Epithelial cell of proximal tubule (primary cell): ENCODE measurements around the gene SLC45A1. TPM values are rescaled to one million over a fixed set of nuclear protein-coding genes. Genes with fewer than 3 reads are reported as not detected.

Source experiments
- DNase-seq: peaks from one replicate; pipeline ENCODE4 v3.0.0-alpha.2; 2011; ENCODE audit warnings: low read depth
- H3K4me3 ChIP-seq: 2 replicates; pipeline ENCODE4 v1.5.1; 2011; ENCODE audit warnings: low read depth, mild to moderate bottlenecking, low read length
- total RNA-seq: library from RNA; depleted of rRNA; stranded (reverse); fragments of >200 nt; gene quantifications from 2 replicates; pipeline ENCODE4 v1.2.3, GENCODE V29; 2015
- TF ChIP-seq, protein P1 (sequence below): conservative IDR thresholded peaks from 2 replicates; pipeline ENCODE4 v1.5.1; 2012; ENCODE audit warnings: low read depth, mild to moderate bottlenecking, low read length

SLC45A1 gene
- total RNA-seq, 1 donor from 2014 or later: 0.63 TPM

DNA sequence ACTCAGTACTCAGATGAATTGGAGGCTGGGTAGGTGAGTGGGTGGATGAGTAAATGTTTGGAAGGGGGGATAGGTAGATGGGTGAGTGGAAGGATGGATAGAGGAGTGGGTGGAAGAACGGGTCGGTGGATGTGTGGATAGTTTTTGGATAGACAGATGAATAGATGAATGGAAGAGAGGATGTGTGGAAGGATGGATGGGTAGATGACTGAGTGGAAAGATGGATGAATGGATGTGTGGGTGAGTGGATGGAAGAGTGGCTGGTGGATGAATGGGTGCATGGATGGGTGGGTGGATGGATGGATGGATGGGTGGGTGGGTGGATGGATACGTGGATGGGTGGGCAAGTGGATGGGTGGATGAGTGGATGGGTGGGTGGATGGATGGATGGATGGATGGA lies 3.7 kb downstream of the SLC45A1 start:
- TF ChIP-seq, protein P1, sequence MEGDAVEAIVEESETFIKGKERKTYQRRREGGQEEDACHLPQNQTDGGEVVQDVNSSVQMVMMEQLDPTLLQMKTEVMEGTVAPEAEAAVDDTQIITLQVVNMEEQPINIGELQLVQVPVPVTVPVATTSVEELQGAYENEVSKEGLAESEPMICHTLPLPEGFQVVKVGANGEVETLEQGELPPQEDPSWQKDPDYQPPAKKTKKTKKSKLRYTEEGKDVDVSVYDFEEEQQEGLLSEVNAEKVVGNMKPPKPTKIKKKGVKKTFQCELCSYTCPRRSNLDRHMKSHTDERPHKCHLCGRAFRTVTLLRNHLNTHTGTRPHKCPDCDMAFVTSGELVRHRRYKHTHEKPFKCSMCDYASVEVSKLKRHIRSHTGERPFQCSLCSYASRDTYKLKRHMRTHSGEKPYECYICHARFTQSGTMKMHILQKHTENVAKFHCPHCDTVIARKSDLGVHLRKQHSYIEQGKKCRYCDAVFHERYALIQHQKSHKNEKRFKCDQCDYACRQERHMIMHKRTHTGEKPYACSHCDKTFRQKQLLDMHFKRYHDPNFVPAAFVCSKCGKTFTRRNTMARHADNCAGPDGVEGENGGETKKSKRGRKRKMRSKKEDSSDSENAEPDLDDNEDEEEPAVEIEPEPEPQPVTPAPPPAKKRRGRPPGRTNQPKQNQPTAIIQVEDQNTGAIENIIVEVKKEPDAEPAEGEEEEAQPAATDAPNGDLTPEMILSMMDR: no peak
- no peak for DNase-seq
- H3K4me3 ChIP-seq: no peak overlapping the region

DNA sequence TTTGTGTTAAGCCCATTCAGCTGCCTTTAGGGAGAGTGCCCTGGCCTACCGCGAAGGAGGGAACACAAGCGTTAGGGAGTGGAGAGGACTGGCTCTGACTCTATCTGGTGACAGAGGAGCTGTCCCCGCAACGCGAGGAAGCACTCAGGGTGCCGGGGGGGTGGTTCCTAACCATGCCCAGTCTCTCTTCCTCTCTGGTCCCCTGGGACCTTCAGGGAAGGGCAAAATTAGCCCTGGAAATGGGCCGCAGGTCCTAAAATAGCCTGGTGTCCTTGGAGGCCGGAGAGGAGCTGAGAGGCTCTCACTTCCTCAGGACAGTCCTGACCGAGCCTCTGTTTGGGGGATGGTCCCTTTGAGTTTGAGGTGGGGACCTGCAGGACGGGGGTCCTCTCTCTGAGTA lies 5.8 kb downstream of the SLC45A1 start:
- DNase-seq: no peak
- TF ChIP-seq, protein P1: no peak
- H3K4me3 ChIP-seq: no peak overlapping the region

DNA sequence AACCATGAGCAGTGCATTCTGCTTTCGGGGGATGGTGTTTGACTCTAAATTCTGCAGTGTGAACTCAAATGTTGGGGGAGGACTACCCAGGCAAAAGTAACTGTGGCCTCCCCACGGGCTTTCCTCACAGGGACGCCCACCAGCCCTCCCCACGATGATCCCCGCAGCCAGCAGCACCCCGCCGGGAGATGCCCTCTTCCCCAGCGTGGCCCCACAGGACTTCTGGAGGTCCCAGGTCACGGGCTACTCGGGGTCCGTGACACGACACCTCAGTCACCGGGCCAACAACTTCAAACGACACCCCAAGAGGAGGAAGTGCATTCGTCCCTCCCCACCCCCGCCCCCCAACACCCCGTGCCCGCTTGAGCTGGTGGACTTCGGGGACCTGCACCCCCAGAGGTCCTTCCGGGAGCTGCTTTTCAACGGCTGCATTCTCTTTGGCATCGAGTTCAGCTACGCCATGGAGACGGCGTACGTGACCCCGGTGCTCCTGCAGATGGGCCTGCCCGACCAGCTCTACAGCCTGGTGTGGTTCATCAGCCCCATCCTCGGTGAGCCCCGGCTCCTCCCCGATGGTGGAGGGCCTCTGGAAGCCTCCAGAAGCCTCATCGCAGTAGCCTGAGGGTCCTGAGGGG lies 6.4 kb downstream of the SLC45A1 start:
- H3K4me3 ChIP-seq: no peak overlapping the region
- TF ChIP-seq, protein P1: no peak
- DNase-seq: no peak

DNA sequence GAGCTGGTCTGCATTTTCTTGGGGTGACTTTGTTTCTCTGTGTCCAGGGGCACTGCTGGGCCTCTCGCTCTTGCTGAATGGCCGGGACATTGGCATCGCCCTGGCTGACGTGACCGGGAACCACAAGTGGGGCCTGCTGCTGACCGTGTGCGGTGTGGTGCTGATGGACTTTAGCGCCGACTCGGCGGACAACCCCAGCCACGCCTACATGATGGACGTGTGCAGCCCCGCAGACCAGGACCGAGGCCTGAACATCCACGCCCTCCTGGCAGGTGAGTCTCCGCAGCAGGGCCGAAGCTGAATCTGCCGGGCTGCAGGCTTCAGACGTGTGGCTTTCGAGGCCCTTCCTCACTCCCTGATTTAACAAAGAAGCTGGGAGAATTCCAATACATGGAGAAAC lies 7.9 kb downstream of the SLC45A1 start:
- H3K4me3 ChIP-seq: no peak overlapping the region
- TF ChIP-seq, protein P1: no peak
- DNase-seq: no peak

DNA sequence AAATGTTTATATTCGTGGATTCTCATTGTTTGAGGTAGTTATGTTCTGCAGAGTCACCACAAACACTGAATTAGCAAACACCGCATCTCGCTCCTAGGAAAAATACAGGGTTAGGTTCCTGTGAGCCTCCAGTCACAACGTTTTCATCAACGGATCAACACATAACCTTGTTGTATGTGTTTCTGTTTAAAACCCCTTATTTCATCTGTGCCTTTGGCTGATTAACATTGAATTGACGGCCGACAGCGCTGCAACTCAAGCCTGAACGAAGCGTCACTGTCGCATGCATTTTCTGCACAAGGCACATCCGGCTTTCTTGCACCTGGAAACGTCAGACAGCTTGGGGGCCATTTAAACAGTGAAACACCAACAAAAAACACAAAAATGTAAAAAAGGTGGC lies 8.4 kb downstream of the SLC45A1 start:
- TF ChIP-seq, protein P1: no peak
- H3K4me3 ChIP-seq: no peak overlapping the region
- DNase-seq: no peak

DNA sequence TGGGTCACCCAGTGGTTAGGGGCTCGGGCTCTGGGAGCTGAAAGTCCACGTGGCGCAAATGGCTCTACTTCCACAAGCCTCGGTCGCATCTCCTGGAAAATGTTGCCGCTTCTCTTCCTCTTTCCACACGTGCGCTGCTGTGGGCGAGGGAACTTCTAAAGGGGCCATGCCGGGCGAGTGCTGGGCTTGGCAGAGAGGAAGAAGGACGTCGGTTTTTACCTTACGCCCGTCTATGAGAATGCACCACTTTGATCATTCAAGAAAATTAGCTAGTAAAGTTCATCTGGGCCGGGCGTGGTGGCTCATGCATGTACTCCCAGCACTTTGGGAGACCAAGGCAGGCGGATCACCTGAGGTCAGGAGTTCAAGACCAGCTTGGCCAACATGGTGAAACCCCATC lies 10.4 kb downstream of the SLC45A1 start:
- TF ChIP-seq, protein P1: no peak
- H3K4me3 ChIP-seq: no peak overlapping the region
- no peak for DNase-seq

DNA sequence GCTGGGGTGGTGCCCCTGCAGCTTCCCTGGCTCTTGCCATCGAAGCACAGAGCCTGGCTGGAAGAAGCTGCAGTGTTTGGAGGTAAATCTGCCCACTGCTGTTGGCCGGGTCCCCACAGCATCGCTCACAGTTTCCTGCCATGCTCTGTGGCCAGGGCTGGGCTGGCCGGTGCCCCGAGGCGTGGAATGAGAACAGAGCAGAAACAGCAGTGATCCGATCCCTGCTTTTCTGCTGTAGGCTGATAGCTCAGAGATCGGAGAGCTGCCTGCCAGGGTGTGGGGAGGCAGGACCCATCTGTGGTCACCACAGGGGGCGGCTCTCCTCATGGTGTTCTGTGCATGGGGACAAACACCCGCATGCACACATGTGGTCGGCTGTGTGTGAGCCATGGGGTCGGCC lies 11.5 kb downstream of the SLC45A1 start:
- no peak overlapping the region for H3K4me3 ChIP-seq
- TF ChIP-seq, protein P1: no peak
- DNase-seq: no peak
